Body of pancreas (tissue), 4 donors: ENCODE data around the gene NMRK1.

Experiments
- POLR2A ChIP-seq, 3 donors: fragments of 450-650 bp; IDR thresholded peaks; one replicate each; pipeline ENCODE4 v1.6.1; 2016; ENCODE audit warnings: antibody characterized with exemption in 3 of 3, mild to moderate bottlenecking in 2 of 3
- TF ChIP-seq, protein P1 (sequence below), 7 experiments: fragments of 450-650 bp in 4 of 7; fragments of 200-600 bp in 3 of 7; sonication (generic) in 3 of 7; IDR thresholded peaks; one replicate each; pipeline ENCODE4 v1.5.1; 2016 to 2019; ENCODE audit warnings: antibody characterized with exemption in 7 of 7

- TF ChIP-seq, protein P1, sequence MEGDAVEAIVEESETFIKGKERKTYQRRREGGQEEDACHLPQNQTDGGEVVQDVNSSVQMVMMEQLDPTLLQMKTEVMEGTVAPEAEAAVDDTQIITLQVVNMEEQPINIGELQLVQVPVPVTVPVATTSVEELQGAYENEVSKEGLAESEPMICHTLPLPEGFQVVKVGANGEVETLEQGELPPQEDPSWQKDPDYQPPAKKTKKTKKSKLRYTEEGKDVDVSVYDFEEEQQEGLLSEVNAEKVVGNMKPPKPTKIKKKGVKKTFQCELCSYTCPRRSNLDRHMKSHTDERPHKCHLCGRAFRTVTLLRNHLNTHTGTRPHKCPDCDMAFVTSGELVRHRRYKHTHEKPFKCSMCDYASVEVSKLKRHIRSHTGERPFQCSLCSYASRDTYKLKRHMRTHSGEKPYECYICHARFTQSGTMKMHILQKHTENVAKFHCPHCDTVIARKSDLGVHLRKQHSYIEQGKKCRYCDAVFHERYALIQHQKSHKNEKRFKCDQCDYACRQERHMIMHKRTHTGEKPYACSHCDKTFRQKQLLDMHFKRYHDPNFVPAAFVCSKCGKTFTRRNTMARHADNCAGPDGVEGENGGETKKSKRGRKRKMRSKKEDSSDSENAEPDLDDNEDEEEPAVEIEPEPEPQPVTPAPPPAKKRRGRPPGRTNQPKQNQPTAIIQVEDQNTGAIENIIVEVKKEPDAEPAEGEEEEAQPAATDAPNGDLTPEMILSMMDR (IDR thresholded peaks at IDR 0.05): peak in 1 of 7 experiments; percentile 18
- TF ChIP-seq POLR2A (IDR thresholded peaks at IDR 0.05): peak; percentile 89 to 95 (median 92)
Observed at GRCh38 chr9:75087824-75088645, at the start of gene NMRK1, which contains the start of gene OSTF1.
